ENCODE measurements around the gene SLC13A1.

- TF ChIP-seq TAF1 (IDR thresholded peaks at IDR 0.05; ENCODE audit: borderline replicate concordance, insufficient read depth, low read length): no peak
- TF ChIP-seq REST (IDR thresholded peaks at IDR 0.05; ENCODE audit: insufficient read depth in 1 of 2, low read depth in 2 of 2, low read length in 2 of 2): no peak
- no peak for TF ChIP-seq SIN3A (IDR thresholded peaks at IDR 0.05; ENCODE audit: borderline replicate concordance, insufficient read depth, low read length)
- TF ChIP-seq POLR2AphosphoS5 (IDR thresholded peaks at IDR 0.05; ENCODE audit: low read depth, low read length): no peak
These were observed 30.8 kb upstream of the SLC13A1 start for GRCh38 chr7:123230603-123231002.

Data from PFSK-1 (cell line).